A673 (cell line): ENCODE results near the gene PROSER3. TPM values are rescaled to one million over a fixed set of nuclear protein-coding genes. Genes with fewer than 3 reads are reported as not detected.

Source experiments
- BruUV-seq: library from RNA; stranded (reverse); fragments of 400-500 nt; replicated peaks from 2 replicates; lab custom pipeline; 2021; lab: Mats Ljungman, UMichigan
- CTCF ChIA-PET: fragments of 300-600 bp; sonication (Branson Sonifier 250); formaldehyde crosslinking; loops from one replicate; lab custom pipeline; 2022; ENCODE audit warnings: antibody characterized with exemption; lab: Charles Lee
- POLR2A ChIA-PET: fragments of 300-600 bp; sonication (Branson Sonifier 250); formaldehyde crosslinking; loops from one replicate; lab custom pipeline; 2022; ENCODE audit warnings: antibody characterized with exemption; ENCODE audit not compliant: low non-redundant PET; lab: Charles Lee
- DNase-seq: peaks from one replicate; pipeline ENCODE4 v3.0.0-alpha.2; 2015; ENCODE audit warnings: low spot score
- H3K27ac ChIP-seq: fragments of 200-600 bp; sonication (generic); 2 replicates; pipeline ENCODE4 v1.5.1; 2016; ENCODE audit warnings: mixed run types, low read depth, mild to moderate bottlenecking, mixed read lengths, antibody characterized with exemption, low read length; ENCODE audit not compliant: poor library complexity, severe bottlenecking
- H3K27me3 ChIP-seq: fragments of 200-600 bp; sonication (generic); replicated peaks from 2 replicates; pipeline ENCODE4 v1.6.1; 2017; ENCODE audit warnings: mixed run types, low read depth, mild to moderate bottlenecking, mixed read lengths, antibody characterized with exemption, low read length; ENCODE audit not compliant: insufficient read depth, poor library complexity
- H3K36me3 ChIP-seq: fragments of 200-600 bp; sonication (generic); 2 replicates; pipeline ENCODE4 v1.6.1; 2016; ENCODE audit warnings: mixed run types, mild to moderate bottlenecking, mixed read lengths, antibody characterized with exemption, low read length; ENCODE audit not compliant: insufficient read depth, poor library complexity, severe bottlenecking
- H3K4me1 ChIP-seq: fragments of 200-600 bp; sonication (generic); 2 replicates; pipeline ENCODE4 v1.6.1; 2017; ENCODE audit warnings: mixed run types, mild to moderate bottlenecking, mixed read lengths, antibody characterized with exemption, low read length; ENCODE audit not compliant: insufficient read depth, poor library complexity, severe bottlenecking
- H3K4me3 ChIP-seq: fragments of 200-600 bp; sonication (generic); 2 replicates; pipeline ENCODE4 v1.5.1; 2016; ENCODE audit warnings: low read depth, mixed run types, mild to moderate bottlenecking, mixed read lengths, low read length; ENCODE audit not compliant: poor library complexity, severe bottlenecking
- H3K9me3 ChIP-seq: fragments of 200-600 bp; sonication (generic); 2 replicates; pipeline ENCODE4 v1.6.1; 2016; ENCODE audit warnings: mixed run types, low read depth, mild to moderate bottlenecking, mixed read lengths, antibody characterized with exemption, low read length; ENCODE audit not compliant: poor library complexity, severe bottlenecking
- EZH2 ChIP-seq: fragments of 200-600 bp; sonication (generic); IDR thresholded peaks from 2 replicates; pipeline ENCODE4 v1.6.1; 2017; ENCODE audit warnings: borderline replicate concordance, low read depth, mild to moderate bottlenecking, mixed read lengths, antibody characterized with exemption, low read length; ENCODE audit not compliant: poor library complexity, severe bottlenecking
- intact Hi-C: fragments of 100-400 bp; cut with micrococcal nuclease; formaldehyde crosslinking; loops from one replicate; pipeline ENCODE4 v1.10.0; 2022; ENCODE audit not compliant: unreplicated experiment
- total RNA-seq: library from RNA; stranded (reverse); gene quantifications from 2 replicates; pipeline ENCODE4 v1.2.3, GENCODE V29; 2021
- TF ChIP-seq, protein P1 (sequence below): fragments of 300-800, 200-600 bp; sonication (generic); conservative IDR thresholded peaks from 2 replicates; pipeline ENCODE4 v1.5.1; 2017; ENCODE audit warnings: low read depth, mild to moderate bottlenecking, antibody characterized with exemption, low read length, moderate library complexity, mixed read lengths

The PROSER3 gene
- total RNA-seq, 1 experiment from 2014 or later: 38.4 TPM

DNA sequence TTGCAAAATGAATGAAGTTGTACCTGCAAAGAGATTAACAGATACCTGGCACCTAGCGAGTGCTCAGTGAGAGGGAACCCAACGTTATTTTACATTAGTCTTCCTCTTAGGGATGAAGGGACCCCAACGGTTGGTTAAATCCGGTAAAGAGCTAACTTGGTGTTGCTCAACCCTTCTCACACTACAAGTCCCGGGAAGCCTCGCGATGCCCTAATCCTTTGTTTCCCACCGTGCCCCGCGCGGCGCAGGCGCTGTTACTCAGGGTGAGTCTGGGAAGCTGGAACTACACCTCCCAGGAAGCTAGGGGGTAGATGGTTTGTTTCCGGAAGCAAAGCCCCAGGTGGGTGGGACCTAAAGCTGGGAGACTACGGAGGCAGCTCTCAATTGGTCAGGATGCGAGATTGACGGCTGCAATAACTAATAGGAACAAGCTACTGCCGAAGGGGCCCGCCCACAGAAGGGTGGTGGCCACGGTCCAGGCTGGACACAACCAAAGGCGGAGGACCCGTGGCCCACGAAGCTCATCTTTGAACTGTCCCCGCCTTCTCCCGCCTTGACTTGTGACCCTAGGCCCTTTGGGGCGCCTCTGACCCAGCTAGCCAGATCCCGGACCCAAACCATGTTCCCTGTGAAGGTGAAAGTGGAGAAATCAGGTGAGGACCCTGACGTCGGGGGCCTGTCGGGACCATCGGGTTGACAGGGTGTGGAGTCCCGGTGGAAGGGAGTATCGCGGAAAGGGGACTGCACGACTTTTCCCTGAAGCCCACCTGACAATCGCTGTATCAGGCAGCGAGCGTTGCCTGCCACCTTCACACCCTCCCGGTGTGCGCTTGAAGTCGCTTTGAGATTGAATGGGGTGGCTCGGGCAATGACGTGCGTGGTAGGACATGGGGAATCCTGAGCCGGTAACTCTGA is 9.6 kb upstream of the PROSER3 start, which contains the start of gene LIN37:
LIN37 (plus strand) TSS at position 471 of the 915 bp plus-strand sequence; CDS start at position 620, 149 bp downstream.
- TF ChIP-seq, protein P1, sequence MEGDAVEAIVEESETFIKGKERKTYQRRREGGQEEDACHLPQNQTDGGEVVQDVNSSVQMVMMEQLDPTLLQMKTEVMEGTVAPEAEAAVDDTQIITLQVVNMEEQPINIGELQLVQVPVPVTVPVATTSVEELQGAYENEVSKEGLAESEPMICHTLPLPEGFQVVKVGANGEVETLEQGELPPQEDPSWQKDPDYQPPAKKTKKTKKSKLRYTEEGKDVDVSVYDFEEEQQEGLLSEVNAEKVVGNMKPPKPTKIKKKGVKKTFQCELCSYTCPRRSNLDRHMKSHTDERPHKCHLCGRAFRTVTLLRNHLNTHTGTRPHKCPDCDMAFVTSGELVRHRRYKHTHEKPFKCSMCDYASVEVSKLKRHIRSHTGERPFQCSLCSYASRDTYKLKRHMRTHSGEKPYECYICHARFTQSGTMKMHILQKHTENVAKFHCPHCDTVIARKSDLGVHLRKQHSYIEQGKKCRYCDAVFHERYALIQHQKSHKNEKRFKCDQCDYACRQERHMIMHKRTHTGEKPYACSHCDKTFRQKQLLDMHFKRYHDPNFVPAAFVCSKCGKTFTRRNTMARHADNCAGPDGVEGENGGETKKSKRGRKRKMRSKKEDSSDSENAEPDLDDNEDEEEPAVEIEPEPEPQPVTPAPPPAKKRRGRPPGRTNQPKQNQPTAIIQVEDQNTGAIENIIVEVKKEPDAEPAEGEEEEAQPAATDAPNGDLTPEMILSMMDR: no peak
- TF ChIP-seq EZH2: no peak
- Histone ChIP-seq H3K4me1 (peaks cover 3% of the 10 kb centered on the region), H3K4me3 (peak within 1 kb of the TSS; percentile 83), H3K27me3 (no peaks in the 10 kb centered on the region), H3K36me3 (no peaks in the 10 kb centered on the region), H3K9me3 (no peaks in the 10 kb centered on the region), H3K27ac (peak within 1 kb of the TSS; percentile 53)
- intact Hi-C loops: loop anchor here (10.0 kb wide), 1 partner anchor 186 kb away; the partner anchor contains the start of gene LRFN3
- no TSS peak for BruUV-seq
- ChIA-PET CTCF (interaction anchor here (0.7 to 1.1 kb wide), 2 partner anchors 54 to 56 kb away, joined by 3 to 4 read pairs; no protein-coding TSS in a partner anchor), POLR2A (interaction anchor here (1.0 kb wide), 1 partner anchor 9 kb away, joined by 3 read pairs; no protein-coding TSS in a partner anchor)
- peak; percentile 100 for DNase-seq

DNA sequence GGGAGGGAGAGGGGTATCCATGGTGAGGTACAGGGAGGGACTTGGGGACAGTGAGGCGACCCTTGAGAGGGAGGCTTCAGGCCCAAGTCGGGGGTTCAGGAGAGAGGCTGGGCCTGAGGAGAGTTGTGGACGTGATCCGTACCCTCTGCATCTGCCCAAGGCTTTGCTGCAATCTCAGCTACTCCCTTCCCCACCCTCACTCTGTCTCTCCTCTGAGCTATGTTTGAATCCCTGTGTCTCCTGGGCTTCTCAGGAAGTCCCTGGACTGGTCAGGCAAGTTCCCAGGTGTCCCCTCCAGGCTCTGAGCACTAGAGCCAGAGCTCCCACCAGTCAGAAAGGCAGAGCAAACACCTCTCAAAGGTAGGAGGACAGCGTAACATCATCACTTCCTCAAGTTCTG is 7.8 kb upstream of the PROSER3 start:
- Histone ChIP-seq H3K27ac (no peak overlapping the region), H3K4me1 (peaks cover 3% of the 10 kb centered on the region), H3K27me3 (no peaks in the 10 kb centered on the region), H3K9me3 (no peaks in the 10 kb centered on the region), H3K4me3 (no peak overlapping the region), H3K36me3 (no peaks in the 10 kb centered on the region)
- no peak for TF ChIP-seq EZH2
- TF ChIP-seq, protein P1: no peak
- CTCF ChIA-PET: no interaction called here
- no peak for DNase-seq
- BruUV-seq: no TSS peak
- POLR2A ChIA-PET: no interaction called here
- intact Hi-C loops: no loop called here

DNA sequence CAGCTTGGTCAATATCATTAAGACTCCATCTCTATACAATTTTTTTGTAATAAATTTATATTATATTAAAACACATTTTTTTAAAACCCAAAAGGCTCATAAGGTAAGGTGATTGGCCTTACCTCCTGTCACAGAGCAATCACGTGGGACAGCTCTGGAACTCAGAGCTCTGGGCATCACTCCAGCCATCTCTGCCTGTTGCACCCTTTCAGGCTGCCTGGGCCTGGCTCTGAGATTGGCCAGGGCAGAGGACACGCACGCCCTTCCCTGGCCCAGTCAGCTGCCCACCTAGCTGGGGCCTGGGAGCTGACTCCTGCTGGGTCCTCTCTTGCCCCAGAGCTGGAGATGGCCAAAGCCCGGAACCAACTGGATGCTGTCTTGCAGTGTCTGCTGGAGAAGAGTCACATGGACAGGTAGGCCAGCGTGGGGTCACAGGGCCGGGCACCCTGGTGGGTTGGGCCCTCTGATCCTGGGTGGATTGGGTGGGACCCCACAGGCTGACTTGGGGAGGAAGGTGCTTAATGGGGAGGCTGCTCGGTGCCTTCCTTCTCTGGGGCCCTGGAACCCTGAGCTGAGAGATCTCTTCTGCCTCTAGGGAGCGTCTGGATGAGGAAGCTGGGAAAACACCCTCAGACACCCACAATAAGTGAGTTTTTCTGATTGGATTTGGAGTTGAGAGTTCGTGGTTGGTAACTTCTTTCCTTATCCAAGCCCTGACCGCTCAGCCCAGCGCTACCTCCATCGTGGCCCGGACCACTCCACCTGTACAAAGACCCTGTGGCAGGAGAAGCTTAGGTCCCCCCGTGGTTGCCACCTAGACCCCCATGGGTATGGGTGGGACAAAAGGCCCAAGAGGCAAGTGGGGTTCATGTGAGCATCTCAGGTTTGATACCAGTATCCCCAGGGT is 5.9 kb upstream of the PROSER3 start:
- H3K4me3 ChIP-seq: no peak overlapping the region
- peaks cover 21% of the 10 kb centered on the region for H3K4me1 ChIP-seq
- no peak overlapping the region for H3K27ac ChIP-seq
- H3K27me3 ChIP-seq: no peaks in the 10 kb centered on the region
- H3K36me3 ChIP-seq: no peaks in the 10 kb centered on the region
- ChIA-PET CTCF (no interaction called here), POLR2A (no interaction called here)
- TF ChIP-seq, protein P1: no peak
- TF ChIP-seq EZH2: no peak
- no peak for DNase-seq
- no peaks in the 10 kb centered on the region for H3K9me3 ChIP-seq
- intact Hi-C loops: no loop called here
- BruUV-seq: no TSS peak
